Type B pancreatic cell (in vitro differentiated cells): Measurements from ENCODE around the gene ADPRS. TPM values are rescaled to one million over a fixed set of nuclear protein-coding genes. Genes with fewer than 3 reads are reported as not detected.

Experiments
- DNase-seq: peaks from one replicate; pipeline ENCODE4 v3.0.0; 2021; ENCODE audit warnings: mixed read lengths; ENCODE audit not compliant: unreplicated experiment; ENCODE audit errors: extremely low spot score
- H3K27ac Mint-ChIP-seq: 2 replicates; pipeline ENCODE4 v1.8.0; 2021; ENCODE audit warnings: mild to moderate bottlenecking, mixed read lengths
- H3K27me3 Mint-ChIP-seq: 2 replicates; pipeline ENCODE4 v1.8.0; 2021; ENCODE audit warnings: mixed read lengths
- H3K36me3 Mint-ChIP-seq: 2 replicates; pipeline ENCODE4 v1.8.0; 2021; ENCODE audit warnings: mixed read lengths
- H3K4me1 Mint-ChIP-seq: one replicate; pipeline ENCODE4 v1.8.0; 2021; ENCODE audit warnings: mixed read lengths; ENCODE audit not compliant: unreplicated experiment
- H3K4me3 Mint-ChIP-seq: 2 replicates; pipeline ENCODE4 v1.8.0; 2021; ENCODE audit warnings: mild to moderate bottlenecking, mixed read lengths
- H3K9me3 Mint-ChIP-seq: 2 replicates; pipeline ENCODE4 v1.8.0; 2021; ENCODE audit warnings: mixed read lengths
- total RNA-seq: library from RNA; stranded (reverse); gene quantifications from 2 replicates; pipeline ENCODE4 v1.2.1, GENCODE V29; 2021; ENCODE audit warnings: low replicate concordance
- TF ChIP-seq, protein P1 (sequence below): fragments of 200-600 bp; sonication (generic); conservative IDR thresholded peaks from 2 replicates; pipeline ENCODE4 v1.5.0; 2021; ENCODE audit warnings: antibody characterized with exemption, mild to moderate bottlenecking

Gene ADPRS
- total RNA-seq, 1 donor from 2014 or later = 31.9 TPM

GRCh38 chr1:36093226-36093625 lies 4.5 kb downstream of the ADPRS start:
- Mint-ChIP-seq H3K27me3 (no peaks in the 10 kb centered on the region), H3K4me3 (no peak overlapping the region), H3K9me3 (no peaks in the 10 kb centered on the region), H3K4me1 (peaks cover 16% of the 10 kb centered on the region), H3K27ac (no peak overlapping the region), H3K36me3 (peaks cover 5% of the 10 kb centered on the region)
- TF ChIP-seq, protein P1, sequence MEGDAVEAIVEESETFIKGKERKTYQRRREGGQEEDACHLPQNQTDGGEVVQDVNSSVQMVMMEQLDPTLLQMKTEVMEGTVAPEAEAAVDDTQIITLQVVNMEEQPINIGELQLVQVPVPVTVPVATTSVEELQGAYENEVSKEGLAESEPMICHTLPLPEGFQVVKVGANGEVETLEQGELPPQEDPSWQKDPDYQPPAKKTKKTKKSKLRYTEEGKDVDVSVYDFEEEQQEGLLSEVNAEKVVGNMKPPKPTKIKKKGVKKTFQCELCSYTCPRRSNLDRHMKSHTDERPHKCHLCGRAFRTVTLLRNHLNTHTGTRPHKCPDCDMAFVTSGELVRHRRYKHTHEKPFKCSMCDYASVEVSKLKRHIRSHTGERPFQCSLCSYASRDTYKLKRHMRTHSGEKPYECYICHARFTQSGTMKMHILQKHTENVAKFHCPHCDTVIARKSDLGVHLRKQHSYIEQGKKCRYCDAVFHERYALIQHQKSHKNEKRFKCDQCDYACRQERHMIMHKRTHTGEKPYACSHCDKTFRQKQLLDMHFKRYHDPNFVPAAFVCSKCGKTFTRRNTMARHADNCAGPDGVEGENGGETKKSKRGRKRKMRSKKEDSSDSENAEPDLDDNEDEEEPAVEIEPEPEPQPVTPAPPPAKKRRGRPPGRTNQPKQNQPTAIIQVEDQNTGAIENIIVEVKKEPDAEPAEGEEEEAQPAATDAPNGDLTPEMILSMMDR = no peak
- no peak for DNase-seq

- no peak overlapping the region for H3K27ac Mint-ChIP-seq
- peaks cover 5% of the 10 kb centered on the region for H3K36me3 Mint-ChIP-seq
- DNase-seq = no peak
- H3K4me1 Mint-ChIP-seq = peaks cover 16% of the 10 kb centered on the region
- no peaks in the 10 kb centered on the region for H3K27me3 Mint-ChIP-seq
- TF ChIP-seq, protein P1 = no peak
- H3K4me3 Mint-ChIP-seq = no peak overlapping the region
- H3K9me3 Mint-ChIP-seq = no peaks in the 10 kb centered on the region
Measured at GRCh38 chr1:36093929-36094328, 5.2 kb downstream of the ADPRS start.

- TF ChIP-seq, protein P1 = no peak
- peaks cover 1% of the 10 kb centered on the region for H3K36me3 Mint-ChIP-seq
Measured at GRCh38 chr1:36094621-36095061, 5.9 kb downstream of the ADPRS start.

GRCh38 chr1:36095760-36096405 lies 7.2 kb downstream of the ADPRS start:
- TF ChIP-seq, protein P1 = no peak
- H3K4me3 Mint-ChIP-seq = no peak overlapping the region
- no peaks in the 10 kb centered on the region for H3K9me3 Mint-ChIP-seq
- no peak for DNase-seq
- H3K36me3 Mint-ChIP-seq = no peaks in the 10 kb centered on the region
- H3K4me1 Mint-ChIP-seq = peaks cover 5% of the 10 kb centered on the region
- no peaks in the 10 kb centered on the region for H3K27me3 Mint-ChIP-seq
- no peak overlapping the region for H3K27ac Mint-ChIP-seq

More at GRCh38 chr1:36094621-36095061, 5.9 kb downstream of the ADPRS start:
- no peak for DNase-seq
- Mint-ChIP-seq H3K4me3 (no peak overlapping the region), H3K27ac (no peak overlapping the region), H3K9me3 (no peaks in the 10 kb centered on the region), H3K4me1 (peaks cover 11% of the 10 kb centered on the region), H3K27me3 (no peaks in the 10 kb centered on the region)

DNA sequence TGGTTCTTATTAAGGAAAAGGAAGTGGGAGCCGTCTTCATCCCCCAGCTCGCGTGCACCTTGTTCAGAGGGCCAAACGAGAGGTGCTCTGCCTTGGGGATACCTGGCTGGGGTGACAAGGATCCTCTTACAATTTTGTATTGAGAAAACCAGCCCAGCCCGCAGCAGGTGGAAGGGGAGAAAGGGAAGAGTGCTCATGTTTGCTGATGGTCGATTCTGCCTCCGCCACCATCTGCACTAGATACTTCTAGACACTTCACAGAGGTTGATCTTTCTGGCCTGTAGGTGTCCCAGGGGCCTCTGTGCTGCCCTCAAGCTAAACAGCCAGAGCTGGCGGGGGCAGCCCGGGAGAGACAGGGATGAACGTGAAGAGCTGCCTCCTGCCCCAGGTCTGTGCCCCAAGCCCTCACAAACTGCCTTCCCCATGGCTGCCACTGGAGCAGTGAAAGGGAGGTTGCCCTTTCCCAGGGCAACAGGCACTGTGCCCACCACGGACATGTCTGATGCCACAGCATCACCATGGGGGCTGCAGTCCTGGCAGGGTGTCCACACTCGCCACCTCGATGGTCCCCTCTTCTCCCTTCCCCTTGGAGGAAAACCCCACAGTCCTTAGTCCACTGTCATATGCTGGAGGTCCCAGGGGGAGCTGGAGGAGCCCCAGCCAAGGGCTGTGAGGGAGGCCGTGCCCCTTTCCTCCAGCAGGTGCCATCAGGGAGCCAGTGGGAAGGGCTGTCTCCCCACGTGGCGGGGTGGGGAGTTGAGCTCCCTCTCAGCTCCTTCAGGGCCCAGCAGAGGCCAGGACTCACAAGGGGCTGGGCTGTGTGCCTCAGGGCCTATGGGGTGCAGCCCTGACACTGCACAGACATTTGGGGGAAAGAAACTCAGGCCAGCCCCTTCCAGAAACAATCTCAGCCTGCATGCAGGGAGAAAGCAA lies 8.1 kb downstream of the ADPRS start:
- H3K36me3 Mint-ChIP-seq = no peaks in the 10 kb centered on the region
- H3K27ac Mint-ChIP-seq = no peak overlapping the region
- no peak overlapping the region for H3K4me3 Mint-ChIP-seq
- no peaks in the 10 kb centered on the region for H3K27me3 Mint-ChIP-seq
- TF ChIP-seq, protein P1 = peak; percentile 54
- DNase-seq = no peak
- H3K4me1 Mint-ChIP-seq = peaks cover 5% of the 10 kb centered on the region
- H3K9me3 Mint-ChIP-seq = no peaks in the 10 kb centered on the region
